NCI-H748 (cell line): Measurements from ENCODE around the gene LRP6.

ENCODE experiments used
- DNase-seq: peaks from one replicate; lab custom pipeline; 2025; ENCODE audit not compliant: unreplicated experiment; lab: John Stamatoyannopoulos, UW

LRP6 gene

DNA sequence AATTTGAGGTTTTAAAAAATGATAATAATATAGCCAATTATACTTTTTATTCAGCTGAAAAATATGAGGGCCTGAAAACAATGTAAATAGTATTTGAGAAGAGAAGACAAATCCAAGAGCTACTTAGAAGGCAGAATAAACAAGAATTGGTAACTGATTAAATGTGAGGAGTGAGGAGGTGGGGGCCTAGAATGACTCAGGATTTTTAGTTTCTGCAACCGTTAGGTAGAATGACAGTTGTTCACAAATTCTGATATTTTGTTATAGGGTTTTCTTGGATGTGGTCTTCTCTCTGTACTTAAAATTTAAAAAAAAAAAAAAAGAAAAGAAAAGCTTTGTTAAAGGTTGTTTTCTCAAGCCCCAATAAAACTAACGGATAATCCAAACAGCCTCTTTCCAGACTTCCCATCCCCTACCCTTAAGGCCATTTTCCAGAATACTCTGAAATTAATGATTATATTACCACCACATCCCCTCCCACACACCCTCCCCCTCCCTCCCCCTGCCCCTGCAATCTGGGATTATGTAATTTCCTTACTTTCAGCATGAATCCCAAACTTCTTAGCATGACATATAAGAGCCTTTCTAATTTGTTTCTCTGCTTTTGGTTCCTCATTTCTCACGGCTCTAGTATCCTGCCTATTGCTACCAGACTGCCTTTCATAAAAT is 50.4 kb downstream of the LRP6 start:
- DNase-seq: no peak

GRCh38 chr12:12214635-12215131 is 52.2 kb downstream of the LRP6 start:
- DNase-seq: no peak

DNA sequence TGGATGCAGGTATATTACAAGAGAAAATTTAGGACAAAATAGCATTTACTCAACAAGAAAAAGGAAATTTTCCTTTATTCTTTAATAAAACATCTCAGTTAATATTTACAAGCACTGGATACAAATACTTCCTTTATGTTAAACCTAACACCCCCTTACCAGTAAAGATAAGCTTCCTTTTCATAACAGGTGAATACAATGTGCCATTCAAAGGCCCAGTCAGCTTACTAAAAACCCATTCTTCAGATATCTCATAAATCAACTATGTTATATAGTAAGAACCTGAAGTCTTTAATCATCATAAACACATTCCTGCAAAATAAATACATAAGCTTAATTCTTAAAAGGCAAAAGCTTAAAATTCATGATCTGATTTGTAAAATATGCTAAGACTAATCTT is 52.6 kb downstream of the LRP6 start:
- DNase-seq: no peak

DNA sequence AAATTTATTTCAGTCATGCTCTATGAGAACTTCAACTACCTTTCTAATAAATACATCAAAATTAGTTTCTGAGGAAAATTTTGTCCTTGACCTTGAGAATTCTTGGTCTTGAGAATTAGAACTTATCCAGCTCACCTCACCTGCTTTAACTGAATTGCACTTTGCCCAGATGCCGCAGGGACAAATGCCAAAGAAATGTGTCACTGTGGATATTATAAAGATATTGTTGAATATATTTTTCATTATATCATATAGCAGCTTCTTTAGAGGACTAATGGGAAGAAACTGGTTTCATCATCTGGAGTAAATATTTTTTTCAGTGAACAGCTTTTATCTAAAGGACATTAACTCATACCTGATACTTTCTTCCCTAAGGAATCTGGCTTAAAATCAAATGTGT is 54.1 kb downstream of the LRP6 start:
- DNase-seq: no peak

DNA sequence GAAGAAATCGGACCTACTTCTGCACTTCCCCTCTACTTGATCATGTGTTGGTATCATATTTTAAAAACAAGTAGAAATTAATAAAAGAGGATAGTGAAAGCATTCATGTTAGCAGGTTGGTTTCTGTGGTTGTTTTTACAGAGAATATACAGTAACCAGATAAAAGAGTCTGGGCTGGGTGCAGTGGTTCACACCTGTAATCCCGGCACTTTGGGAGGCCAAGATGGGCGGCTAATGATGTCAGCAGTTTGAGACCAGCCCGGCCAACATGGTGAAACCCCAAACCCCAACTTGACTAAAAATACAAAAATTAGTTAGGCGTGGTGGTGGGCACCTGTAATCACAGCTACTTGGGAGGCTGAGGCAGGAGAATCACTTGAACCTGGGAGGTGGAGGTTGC is 55.9 kb downstream of the LRP6 start:
- no peak for DNase-seq

- no peak for DNase-seq
Observed at GRCh38 chr12:12210416-12210815, 56.4 kb downstream of the LRP6 start.

DNA sequence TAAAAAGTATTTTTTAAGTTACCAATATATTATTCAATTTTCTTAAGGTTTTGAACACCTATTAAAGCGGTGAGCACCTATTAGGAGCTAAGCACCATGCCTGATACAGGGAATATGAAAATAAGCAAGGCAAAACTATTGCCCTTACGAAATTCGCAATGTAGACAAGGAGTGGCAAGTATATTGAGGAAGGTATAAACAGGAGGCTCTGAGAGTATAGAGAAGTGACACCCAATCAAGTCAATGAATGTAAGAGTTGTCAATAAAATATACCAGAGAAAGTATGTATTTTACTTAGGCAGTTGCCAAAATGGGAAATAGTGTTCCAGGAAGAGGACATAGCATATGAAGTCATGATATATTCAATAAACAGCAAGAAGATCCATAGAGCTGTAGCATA is 57.2 kb downstream of the LRP6 start:
- DNase-seq: no peak

GRCh38 chr12:12209043-12209442 is 57.8 kb downstream of the LRP6 start:
- no peak for DNase-seq

- no peak for DNase-seq
Observed at GRCh38 chr12:12207746-12208145, 59.1 kb downstream of the LRP6 start.

- no peak for DNase-seq
Observed at GRCh38 chr12:12206776-12207388, 60.0 kb downstream of the LRP6 start.

DNA sequence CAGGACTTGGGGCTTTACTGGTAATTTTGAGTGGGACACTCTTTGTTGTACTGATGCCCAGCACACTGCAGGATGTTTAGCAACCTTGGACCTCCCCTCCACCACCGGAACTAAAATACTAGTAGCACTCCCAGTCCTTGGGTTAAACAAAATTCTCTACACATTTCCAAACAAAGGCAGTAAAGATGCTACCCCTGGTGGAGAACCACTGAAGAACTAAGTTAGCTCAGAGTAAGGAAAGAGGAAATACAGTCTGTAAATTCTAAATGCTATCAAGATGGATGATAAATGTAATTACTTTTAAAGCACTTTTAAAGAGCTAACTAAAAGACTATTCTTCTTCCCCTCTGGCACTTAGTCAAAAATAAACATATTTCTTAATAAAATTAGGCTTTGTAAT is 64.1 kb downstream of the LRP6 start:
- DNase-seq: no peak

DNA sequence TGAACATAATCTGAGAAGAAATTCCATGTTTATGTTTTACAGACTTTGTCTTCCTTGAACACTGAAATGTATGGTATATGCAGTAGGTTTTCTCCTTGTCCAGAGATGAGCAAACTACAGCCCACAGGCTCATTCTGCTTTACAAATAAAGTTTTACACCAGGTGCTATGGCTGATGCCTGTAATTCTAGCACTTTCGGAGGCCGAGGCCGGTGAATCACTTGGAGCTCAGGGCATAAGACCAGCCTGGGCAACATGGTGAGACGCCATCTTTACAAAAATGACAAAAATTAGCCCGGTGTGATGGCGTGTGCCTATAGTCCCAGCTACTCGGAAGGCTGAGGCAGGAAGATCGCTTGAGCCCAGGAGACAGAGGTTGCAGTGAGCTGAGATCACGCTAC is 64.7 kb downstream of the LRP6 start:
- DNase-seq: no peak

GRCh38 chr12:12201274-12201758 is 65.5 kb downstream of the LRP6 start:
- DNase-seq: no peak

- DNase-seq: no peak
Observed at GRCh38 chr12:12200363-12200762, 66.5 kb downstream of the LRP6 start.

- DNase-seq: no peak
Observed at GRCh38 chr12:12198124-12198523, 68.7 kb downstream of the LRP6 start.

DNA sequence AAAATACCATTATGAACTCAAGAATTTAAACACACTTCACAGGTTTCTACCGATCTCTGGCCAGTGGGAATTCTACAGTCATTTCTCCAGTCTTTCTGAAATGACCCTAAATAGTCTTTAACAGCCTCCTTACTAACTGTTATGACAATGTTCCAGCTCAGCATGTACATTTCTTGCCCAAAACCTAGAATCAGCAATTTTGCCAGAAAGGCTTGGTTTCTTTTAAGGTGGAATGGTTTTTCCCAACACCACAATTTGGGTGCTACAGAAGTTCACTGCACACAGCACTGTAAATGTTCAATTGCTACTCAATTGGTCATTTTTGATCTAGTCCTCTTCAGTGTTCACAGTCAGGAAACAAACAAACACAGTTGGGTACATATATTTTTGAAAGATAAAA is 69.7 kb downstream of the LRP6 start:
- no peak for DNase-seq

DNA sequence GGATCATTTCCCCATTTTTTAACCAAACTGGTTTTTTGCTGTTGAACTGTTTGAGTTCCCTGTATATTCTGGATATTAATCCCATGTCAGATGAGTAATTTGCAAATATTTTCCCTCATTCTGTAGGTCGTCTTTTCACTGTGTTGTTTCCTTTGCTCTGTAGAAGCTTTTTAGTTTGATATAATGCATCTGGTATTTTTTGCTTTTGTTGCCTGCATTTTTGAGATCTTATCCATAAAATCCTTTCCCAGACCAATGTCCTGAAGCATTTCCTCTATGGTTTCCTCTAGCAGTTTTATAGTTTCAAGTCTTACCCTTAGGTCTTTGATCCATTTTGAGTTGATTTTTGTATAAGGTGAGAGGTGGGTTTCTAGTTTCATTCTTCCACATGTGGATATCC is 71.3 kb downstream of the LRP6 start:
- no peak for DNase-seq

DNA sequence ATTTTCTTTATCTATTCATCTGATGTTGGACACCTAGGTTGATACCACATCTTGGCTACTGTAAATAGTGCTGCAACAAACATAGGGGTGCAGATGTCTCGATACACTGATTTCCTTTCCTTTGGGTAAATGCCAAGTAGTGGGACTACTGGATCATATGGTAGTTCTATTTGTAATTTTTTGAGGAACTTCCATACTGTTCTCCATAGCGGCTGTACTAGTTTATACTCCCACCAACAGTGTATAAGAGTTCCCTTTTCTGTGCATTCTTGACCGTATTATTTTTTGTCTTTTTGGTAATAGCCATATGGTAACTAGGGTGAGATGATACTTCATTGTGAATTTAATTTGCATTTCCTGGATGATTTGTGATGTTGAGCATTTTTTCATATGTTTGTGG is 71.8 kb downstream of the LRP6 start:
- no peak for DNase-seq

GRCh38 chr12:12194206-12194605 is 72.6 kb downstream of the LRP6 start:
- DNase-seq: no peak

- DNase-seq: no peak
Observed at GRCh38 chr12:12191008-12191407, 75.8 kb downstream of the LRP6 start.

DNA sequence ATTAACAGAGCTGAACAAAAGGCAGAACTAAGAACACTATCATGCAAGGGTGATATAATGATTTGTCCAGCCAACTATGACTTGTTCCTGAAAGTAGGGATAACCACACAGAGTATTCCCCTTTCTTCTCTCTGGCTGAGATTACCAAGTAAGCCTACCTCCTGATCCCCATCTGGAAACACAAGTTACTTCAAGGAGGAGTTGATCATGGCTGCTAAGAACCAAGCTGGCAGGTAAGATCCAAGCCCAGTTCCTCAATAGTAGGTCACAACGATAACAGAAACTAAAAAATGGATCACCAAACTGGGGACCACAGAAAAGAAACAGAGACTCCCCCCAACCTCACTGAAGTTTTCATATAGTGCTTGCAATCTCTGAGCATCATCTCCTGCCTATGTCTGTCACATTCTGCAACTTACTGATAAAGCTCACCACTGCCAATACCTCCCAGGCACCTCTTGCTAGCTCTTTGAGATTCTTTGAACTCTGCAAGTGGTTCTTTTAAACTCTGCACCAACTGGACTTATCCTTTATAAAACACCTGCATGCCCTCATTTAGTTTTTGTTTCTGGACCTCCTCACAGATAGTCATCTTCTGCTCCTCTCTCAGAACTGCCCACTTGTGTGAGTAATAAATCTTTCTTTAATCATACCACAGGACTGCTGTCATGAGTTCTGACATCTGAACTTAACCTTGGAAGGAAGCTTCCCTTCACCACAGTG is 76.6 kb downstream of the LRP6 start:
- DNase-seq: no peak

DNA sequence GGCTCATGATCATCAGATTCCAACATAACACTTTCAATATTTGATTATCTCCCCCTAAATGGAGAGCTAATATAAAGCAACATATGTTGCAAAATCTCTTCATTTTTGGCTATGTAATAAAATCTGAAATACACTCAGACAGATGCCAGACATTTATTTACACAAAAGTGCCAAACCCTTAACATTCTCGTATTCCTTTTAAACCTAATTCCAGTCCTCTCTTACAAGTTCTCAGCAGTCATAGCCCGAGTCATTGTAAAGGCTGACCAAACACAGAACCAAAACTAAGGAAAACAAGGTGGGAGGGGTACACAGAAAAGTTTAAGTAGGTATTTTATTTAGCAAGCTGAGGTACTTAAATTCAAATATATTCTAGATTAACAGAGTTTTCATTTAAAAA is 81.4 kb downstream of the LRP6 start:
- no peak for DNase-seq
